Gastrocnemius medialis (tissue), 4 donors: ENCODE results near the gene PAX8.
"Not testable (repeated sequence)": the region's sequence is repeated elsewhere in the genome, so short reads cannot be mapped to it uniquely, and the experiment has no call there.

Experiments used
- POLR2A ChIP-seq, 2 donors: fragments of 450-650 bp; IDR thresholded peaks; one replicate each; pipeline ENCODE4 v1.6.1; 2017; ENCODE audit warnings: antibody characterized with exemption in 2 of 2, mild to moderate bottlenecking in 2 of 2, moderate library complexity in 2 of 2
- TF ChIP-seq, protein P1 (sequence below), 5 experiments: fragments of 450-650 bp in 3 of 5; fragments of 200-600 bp in 2 of 5; sonication (generic) in 2 of 5; IDR thresholded peaks in 4 of 5; conservative IDR thresholded peaks in 1 of 5; 1 replicate in 4 of 5; 2 replicates in 1 of 5; pipeline ENCODE4 v1.5.1; 2016 to 2019; ENCODE audit warnings: antibody characterized with exemption in 5 of 5, mild to moderate bottlenecking in 3 of 5, moderate library complexity in 3 of 5

DNA sequence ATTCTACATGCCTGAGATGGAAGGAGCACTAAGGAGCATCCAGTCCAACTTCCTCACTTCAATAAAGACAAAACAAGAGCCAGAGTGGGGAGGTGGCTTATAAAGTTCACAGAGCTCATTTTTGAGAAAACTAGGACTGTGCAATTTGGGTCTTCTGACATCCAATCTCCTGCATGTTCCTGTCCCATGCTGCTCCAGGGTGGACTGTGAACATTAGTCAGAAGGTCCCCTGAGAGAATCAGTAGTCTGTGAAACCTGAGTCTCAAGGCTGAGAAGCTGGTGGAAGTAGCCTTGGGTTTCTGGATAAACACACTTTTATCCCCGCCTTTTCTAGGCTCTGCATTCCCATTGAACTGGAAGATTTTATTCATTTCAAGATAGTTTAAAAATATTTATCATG lies 33.1 kb upstream of the PAX8 start:
- not testable (repeated sequence) for TF ChIP-seq POLR2A (IDR thresholded peaks at IDR 0.05)
- TF ChIP-seq, protein P1, sequence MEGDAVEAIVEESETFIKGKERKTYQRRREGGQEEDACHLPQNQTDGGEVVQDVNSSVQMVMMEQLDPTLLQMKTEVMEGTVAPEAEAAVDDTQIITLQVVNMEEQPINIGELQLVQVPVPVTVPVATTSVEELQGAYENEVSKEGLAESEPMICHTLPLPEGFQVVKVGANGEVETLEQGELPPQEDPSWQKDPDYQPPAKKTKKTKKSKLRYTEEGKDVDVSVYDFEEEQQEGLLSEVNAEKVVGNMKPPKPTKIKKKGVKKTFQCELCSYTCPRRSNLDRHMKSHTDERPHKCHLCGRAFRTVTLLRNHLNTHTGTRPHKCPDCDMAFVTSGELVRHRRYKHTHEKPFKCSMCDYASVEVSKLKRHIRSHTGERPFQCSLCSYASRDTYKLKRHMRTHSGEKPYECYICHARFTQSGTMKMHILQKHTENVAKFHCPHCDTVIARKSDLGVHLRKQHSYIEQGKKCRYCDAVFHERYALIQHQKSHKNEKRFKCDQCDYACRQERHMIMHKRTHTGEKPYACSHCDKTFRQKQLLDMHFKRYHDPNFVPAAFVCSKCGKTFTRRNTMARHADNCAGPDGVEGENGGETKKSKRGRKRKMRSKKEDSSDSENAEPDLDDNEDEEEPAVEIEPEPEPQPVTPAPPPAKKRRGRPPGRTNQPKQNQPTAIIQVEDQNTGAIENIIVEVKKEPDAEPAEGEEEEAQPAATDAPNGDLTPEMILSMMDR (IDR thresholded peaks at IDR 0.05 in 4 of 5, conservative IDR thresholded peaks at IDR 0.05 in 1 of 5) = not testable (repeated sequence)
